ENCODE results near the gene EPSTI1. TPM values are rescaled to one million over a fixed set of nuclear protein-coding genes. Genes with fewer than 3 reads are reported as not detected.

The EPSTI1 gene
- total and polyA plus RNA-seq, 10 of the 15 experiments (the other 5 are each of a cell fraction or from before 2014, with no cell fraction given), result 4.7 to 32.0 (median 24.2) TPM

DNA sequence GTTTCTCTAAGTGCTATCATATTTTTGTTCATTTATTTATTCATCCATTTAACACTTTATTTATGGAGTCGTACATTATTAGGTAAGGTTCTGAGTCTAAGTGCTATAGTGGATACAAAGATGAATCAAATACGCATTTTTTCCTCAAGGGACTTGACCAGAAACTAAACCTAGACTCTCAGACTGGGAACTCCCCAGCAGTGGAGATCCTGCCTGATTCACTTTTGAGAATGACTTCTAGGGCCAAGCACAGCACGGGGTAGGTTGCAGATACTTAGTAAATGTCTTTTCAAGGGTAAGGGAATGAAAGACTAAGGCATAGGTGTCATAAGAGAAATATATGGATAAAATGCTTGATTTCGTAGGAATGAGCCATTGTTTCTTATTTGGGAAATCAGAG lies 38.5 kb upstream of the EPSTI1 start (continued):
- TF ChIP-seq SUZ12 (IDR thresholded peaks at IDR 0.05; ENCODE audit: unreplicated experiment) (no peak), MYC (IDR thresholded peaks at IDR 0.05; ENCODE audit: insufficient read depth, insufficient read length, insufficient replicate concordance, low read length, severe bottlenecking) (no peak), BCLAF1 (IDR thresholded peaks at IDR 0.05) (no peak), RUNX3 (IDR thresholded peaks at IDR 0.05; ENCODE audit: low read length) (peak; percentile 30; the same call in 1 of the 2 replicates), IKZF1 (conservative IDR thresholded peaks at IDR 0.05) (0 out of 2 replicates have a peak, but pooled peaks have one; percentile 18), EZH2 (IDR thresholded peaks at IDR 0.05; ENCODE audit: borderline replicate concordance, control insufficient read depth, low read depth, low read length) (no peak), ZNF274 (IDR thresholded peaks at IDR 0.05; ENCODE audit: insufficient read depth, insufficient read length) (no peak), IRF3 (IDR thresholded peaks at IDR 0.05) (no peak), SREBF2 (IDR thresholded peaks at IDR 0.05; ENCODE audit: low read length) (no peak)
- TF ChIP-seq, protein P1, sequence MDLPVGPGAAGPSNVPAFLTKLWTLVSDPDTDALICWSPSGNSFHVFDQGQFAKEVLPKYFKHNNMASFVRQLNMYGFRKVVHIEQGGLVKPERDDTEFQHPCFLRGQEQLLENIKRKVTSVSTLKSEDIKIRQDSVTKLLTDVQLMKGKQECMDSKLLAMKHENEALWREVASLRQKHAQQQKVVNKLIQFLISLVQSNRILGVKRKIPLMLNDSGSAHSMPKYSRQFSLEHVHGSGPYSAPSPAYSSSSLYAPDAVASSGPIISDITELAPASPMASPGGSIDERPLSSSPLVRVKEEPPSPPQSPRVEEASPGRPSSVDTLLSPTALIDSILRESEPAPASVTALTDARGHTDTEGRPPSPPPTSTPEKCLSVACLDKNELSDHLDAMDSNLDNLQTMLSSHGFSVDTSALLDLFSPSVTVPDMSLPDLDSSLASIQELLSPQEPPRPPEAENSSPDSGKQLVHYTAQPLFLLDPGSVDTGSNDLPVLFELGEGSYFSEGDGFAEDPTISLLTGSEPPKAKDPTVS (IDR thresholded peaks at IDR 0.05; ENCODE audit: low read depth, low read length), result no peak

Data from GM12878 (cell line).